Activated CD4-positive, alpha-beta memory T cell treated with anti-CD3 and anti-CD28 coated beads for 36 hours (primary cell): ENCODE results near the gene PPP1R15B. TPM values are rescaled to one million over a fixed set of nuclear protein-coding genes. Genes with fewer than 3 reads are reported as not detected.
"Not testable (repeated sequence)": the region's sequence is repeated elsewhere in the genome, so short reads cannot be mapped to it uniquely, and the experiment has no call there.

Experiments
- CTCF ChIA-PET: fragments of 350-600 bp; sonication (Branson Sonifier 250); formaldehyde crosslinking; loops from one replicate; lab custom pipeline; 2021; ENCODE audit warnings: antibody characterized with exemption, inconsistent platforms; lab: Charles Lee
- POLR2A ChIA-PET: fragments of 350-600 bp; sonication (Branson Sonifier 250); formaldehyde crosslinking; loops from one replicate; lab custom pipeline; 2021; ENCODE audit warnings: antibody characterized with exemption; lab: Charles Lee
- DNase-seq: peaks from one replicate; pipeline ENCODE4 v3.0.0-alpha.2; 2020
- H3K27ac Mint-ChIP-seq: one replicate; pipeline ENCODE4 v1.8.0; 2021; ENCODE audit warnings: mixed read lengths
- H3K27me3 Mint-ChIP-seq: one replicate; pipeline ENCODE4 v1.8.0; 2021; ENCODE audit warnings: mixed read lengths
- H3K36me3 Mint-ChIP-seq: one replicate; pipeline ENCODE4 v1.8.0; 2021; ENCODE audit warnings: mixed read lengths
- H3K4me1 Mint-ChIP-seq: one replicate; pipeline ENCODE4 v1.8.0; 2021; ENCODE audit warnings: low read depth, mixed read lengths
- H3K4me3 Mint-ChIP-seq: one replicate; pipeline ENCODE4 v1.8.0; 2021; ENCODE audit warnings: mild to moderate bottlenecking, mixed read lengths
- H3K9me3 Mint-ChIP-seq: one replicate; pipeline ENCODE4 v1.8.0; 2021; ENCODE audit warnings: mixed read lengths
- intact Hi-C: fragments of 100-400 bp; cut with micrococcal nuclease; formaldehyde crosslinking; loops from one replicate; pipeline ENCODE4 v1.15.1; 2023
- total RNA-seq, 2 experiments: library from RNA; stranded (reverse); gene quantifications; one replicate each; pipeline ENCODE4 v1.2.3, GENCODE V29; 2021

PPP1R15B gene
- total RNA-seq, 2 experiments from 2014 or later, result 54.9 to 57.1 TPM

DNA sequence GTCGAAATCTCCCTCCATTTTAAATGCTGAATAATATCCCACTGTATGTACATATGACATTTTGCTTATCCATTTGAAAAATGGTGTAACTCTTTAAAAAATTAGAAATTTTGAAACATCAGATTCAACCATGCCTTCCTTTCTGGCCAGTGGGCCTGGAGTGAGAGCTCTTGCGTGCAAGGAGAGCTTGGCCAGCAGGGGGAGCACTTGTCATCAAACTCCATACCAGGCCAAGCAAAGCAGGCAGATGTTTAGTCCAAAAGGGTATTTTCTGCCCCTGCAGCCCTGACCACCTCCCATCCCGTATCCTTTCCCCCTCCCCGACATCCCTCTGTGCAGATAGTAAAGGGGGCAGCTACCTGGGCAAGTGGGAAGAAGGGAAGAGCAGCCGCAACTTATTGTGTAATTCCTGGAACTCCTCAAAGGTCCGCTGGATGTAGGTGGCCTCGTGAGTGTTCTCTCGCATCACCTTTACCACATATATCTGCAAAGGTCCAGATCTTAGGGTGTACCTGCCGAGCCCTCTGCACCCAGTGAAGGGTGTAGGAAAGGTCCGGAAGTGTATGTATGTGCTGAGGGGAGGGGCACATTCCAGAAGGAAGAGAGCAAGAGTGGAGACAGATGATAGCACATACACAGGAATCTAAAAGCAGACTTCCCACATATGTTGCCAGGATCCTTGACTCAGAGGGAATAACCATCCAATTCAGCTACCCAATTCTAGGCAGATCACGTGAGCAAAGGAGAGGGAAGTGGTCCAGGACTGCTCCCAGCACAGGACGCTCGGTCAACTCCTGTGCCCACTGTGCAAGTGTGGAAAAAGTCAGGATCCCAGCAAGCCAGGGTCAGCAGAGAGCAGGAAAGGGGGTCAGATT is 19.9 kb upstream of the PPP1R15B start:
- Mint-ChIP-seq H3K4me1 (peaks cover 8% of the 10 kb centered on the region), H3K4me3 (no peak overlapping the region), H3K9me3 (no peaks in the 10 kb centered on the region), H3K27me3 (no peaks in the 10 kb centered on the region), H3K27ac (no peak overlapping the region), H3K36me3 (peaks cover 46% of the 10 kb centered on the region)
- peak; percentile 87 for DNase-seq
- POLR2A ChIA-PET, result interaction anchor here (0.6 to 1.1 kb wide), 4 partner anchors 17 to 78 kb away, joined by 3 to 5 read pairs (median 3); partner anchors contain the start of gene PIK3C2B
- CTCF ChIA-PET, result interaction anchor here (0.7 to 33.4 kb wide), 40 partner anchors 9 to 376 kb away, joined by 3 to 1224 read pairs (median 5); partner anchors contain the start of genes MDM4 and PIK3C2B
- intact Hi-C loops, result loop anchor here (1.0 to 2.0 kb wide), 2 partner anchors 21 to 72 kb away; no protein-coding TSS in a partner anchor

DNA sequence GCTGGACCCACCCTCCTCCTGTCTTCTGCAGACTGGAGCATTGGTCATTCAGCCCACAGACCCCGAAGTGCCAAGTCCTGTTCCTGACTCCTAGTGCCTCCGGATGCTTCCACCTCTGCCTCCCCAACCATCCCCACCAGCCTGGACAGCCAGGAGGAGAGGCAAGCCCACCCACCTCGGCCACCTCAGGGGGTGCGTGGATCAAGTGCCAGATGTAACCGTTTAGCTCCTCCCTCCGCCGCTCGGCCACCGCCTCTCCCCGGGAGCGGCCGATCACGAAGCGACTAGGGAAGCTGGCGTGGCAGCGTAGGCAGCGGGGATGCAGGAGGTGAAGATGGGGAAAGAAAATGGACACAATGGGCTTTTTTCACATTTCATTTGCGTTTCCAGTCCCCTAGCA is 18.1 kb upstream of the PPP1R15B start:
- intact Hi-C loops, result loop anchor here (2.0 kb wide), 1 partner anchor 23 kb away; no protein-coding TSS in a partner anchor
- no peak for DNase-seq
- Mint-ChIP-seq H3K27me3 (no peaks in the 10 kb centered on the region), H3K27ac (no peak overlapping the region), H3K4me1 (peaks cover 3% of the 10 kb centered on the region), H3K36me3 (peaks cover 55% of the 10 kb centered on the region), H3K4me3 (no peak overlapping the region), H3K9me3 (no peaks in the 10 kb centered on the region)
- POLR2A ChIA-PET, result no interaction called here
- CTCF ChIA-PET, result interaction anchor here (1.1 to 33.4 kb wide), 6 partner anchors 8 to 375 kb away, joined by 3 to 1224 read pairs (median 17); partner anchors contain the start of gene PIK3C2B

DNA sequence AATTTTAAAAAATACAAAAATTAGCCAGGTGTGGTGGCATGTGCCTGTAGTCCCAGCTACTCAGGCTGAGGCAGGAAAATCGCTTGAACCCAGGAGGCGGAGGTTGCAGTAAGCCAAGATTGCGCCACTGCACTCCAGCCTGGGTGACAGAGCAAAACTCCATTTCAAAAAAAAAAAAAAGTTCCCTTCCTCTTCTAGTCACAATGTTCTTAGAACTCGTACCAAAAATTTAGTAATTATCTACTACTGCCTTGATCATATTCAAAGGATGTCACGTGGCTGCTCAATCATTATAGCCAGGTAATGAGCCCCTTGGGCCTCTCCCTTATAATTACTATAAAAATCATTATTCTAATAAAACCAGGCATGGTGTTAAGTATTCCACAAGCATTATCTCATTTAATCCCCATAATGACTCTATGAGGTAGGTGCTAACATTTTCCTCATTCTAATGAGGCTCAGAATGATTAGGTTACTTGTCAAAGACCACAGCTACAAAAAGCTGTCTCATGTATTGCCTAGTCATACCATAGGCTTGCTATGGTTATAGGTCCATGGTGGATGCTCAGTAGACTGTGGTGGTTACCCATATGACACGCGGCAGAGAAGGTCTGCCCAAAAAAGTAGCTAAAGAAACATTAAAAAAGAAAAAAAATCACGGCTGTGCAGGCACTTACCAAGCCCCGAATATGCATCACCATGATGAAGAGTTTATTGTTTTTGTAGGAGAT is 15.5 kb upstream of the PPP1R15B start:
- no peak for DNase-seq
- ChIA-PET POLR2A (interaction anchor here (0.6 kb wide), 1 partner anchor 12 kb away, joined by 3 read pairs; no protein-coding TSS in a partner anchor), CTCF (interaction anchor here (0.6 to 33.4 kb wide), 5 partner anchors 18 to 525 kb away, joined by 3 to 1224 read pairs (median 6); partner anchors contain the start of gene PIK3C2B)
- H3K9me3 Mint-ChIP-seq, result no peaks in the 10 kb centered on the region
- no peaks in the 10 kb centered on the region for H3K27me3 Mint-ChIP-seq
- peaks cover 48% of the 10 kb centered on the region for H3K36me3 Mint-ChIP-seq
- peaks cover 3% of the 10 kb centered on the region for H3K4me1 Mint-ChIP-seq
- intact Hi-C loops, result no loop called here
- no peak overlapping the region for H3K4me3 Mint-ChIP-seq
- H3K27ac Mint-ChIP-seq, result no peak overlapping the region

DNA sequence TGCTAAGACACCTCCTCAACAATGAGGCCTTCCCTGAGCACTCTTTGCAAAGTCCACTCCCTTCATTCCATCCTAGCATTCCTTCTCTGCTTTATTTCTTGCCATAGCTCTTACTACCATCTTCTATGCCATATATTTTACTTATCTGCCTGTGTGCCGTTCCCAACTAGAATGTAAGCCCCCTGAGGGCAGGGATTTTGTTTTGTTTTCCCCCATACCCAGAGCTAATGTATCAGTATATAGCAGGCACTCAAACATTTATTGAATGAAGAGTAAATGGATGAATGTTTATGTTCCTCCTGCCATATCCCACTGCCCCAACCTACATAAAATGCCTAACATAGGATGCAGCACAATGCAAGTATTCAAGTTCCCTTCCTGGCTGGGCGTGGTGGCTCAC is 14.9 kb upstream of the PPP1R15B start:
- Mint-ChIP-seq H3K27ac (peak overlapping the region; percentile 1), H3K36me3 (peaks cover 42% of the 10 kb centered on the region), H3K27me3 (no peaks in the 10 kb centered on the region), H3K4me3 (no peak overlapping the region), H3K4me1 (peaks cover 3% of the 10 kb centered on the region), H3K9me3 (no peaks in the 10 kb centered on the region)
- DNase-seq, result no peak
- intact Hi-C loops, result no loop called here
- CTCF ChIA-PET, result interaction anchor here (0.6 to 33.4 kb wide), 3 partner anchors 28 to 525 kb away, joined by 3 to 1224 read pairs (median 3); partner anchors contain the start of gene PIK3C2B
- POLR2A ChIA-PET, result interaction anchor here (0.6 kb wide), 1 partner anchor 11 kb away, joined by 3 read pairs; no protein-coding TSS in a partner anchor

DNA sequence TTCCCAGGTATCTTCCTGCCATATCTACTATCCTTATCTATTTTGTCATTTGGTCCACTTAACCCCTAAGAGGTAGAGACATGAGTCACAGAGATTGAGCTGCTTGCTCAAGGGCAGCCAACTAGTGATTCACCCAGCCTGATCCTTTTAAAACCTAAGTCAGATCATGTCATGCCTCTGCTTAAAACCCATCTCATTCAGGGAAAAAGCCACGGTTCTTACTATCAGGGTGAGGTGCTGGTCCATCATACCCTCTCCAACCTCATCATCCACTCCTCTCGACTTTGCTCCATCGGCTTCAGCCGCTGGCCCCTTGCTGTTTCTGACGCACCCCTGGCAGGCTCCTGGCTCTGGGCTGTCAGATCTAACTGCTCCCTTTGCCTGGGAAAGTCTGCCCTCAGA is 14.4 kb upstream of the PPP1R15B start:
- H3K27ac Mint-ChIP-seq, result peak overlapping the region; percentile 1
- ChIA-PET CTCF (interaction anchor here (1.3 to 33.4 kb wide), 2 partner anchors 28 to 75 kb away, joined by 3 to 1224 read pairs; partner anchors contain the start of gene PIK3C2B), POLR2A (no interaction called here)
- intact Hi-C loops, result no loop called here
- peaks cover 3% of the 10 kb centered on the region for H3K4me1 Mint-ChIP-seq
- H3K4me3 Mint-ChIP-seq, result no peak overlapping the region
- no peak for DNase-seq
- no peaks in the 10 kb centered on the region for H3K9me3 Mint-ChIP-seq
- H3K36me3 Mint-ChIP-seq, result peaks cover 40% of the 10 kb centered on the region
- no peaks in the 10 kb centered on the region for H3K27me3 Mint-ChIP-seq

DNA sequence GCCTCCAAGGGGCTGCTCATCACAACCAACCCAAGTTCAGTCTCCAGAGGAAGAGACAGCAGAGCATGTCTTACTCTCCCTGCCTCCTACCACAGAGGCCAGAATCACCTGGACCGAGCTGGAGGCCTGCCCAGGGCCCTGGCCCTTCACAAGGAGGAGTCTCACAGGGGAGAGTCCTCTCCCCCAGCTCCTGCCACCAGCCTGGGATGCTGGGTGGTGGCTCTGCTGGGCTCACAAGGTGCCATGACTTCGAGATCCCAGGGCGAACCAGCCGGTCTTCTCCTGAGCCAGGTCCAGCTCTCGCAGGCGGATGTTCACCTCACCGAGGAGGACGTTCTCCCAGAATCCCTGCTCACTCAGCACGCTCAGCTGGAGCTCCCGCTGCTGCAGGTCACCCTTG is 13.0 kb upstream of the PPP1R15B start:
- CTCF ChIA-PET, result interaction anchor here (33.4 kb wide), 1 partner anchor 76 kb away, joined by 1224 read pairs; the partner anchor contains the start of gene PIK3C2B
- H3K9me3 Mint-ChIP-seq, result no peaks in the 10 kb centered on the region
- no peak overlapping the region for H3K27ac Mint-ChIP-seq
- H3K36me3 Mint-ChIP-seq, result peaks cover 34% of the 10 kb centered on the region
- peaks cover 8% of the 10 kb centered on the region for H3K4me1 Mint-ChIP-seq
- POLR2A ChIA-PET, result no interaction called here
- H3K4me3 Mint-ChIP-seq, result no peak overlapping the region
- intact Hi-C loops, result no loop called here
- DNase-seq, result no peak
- no peaks in the 10 kb centered on the region for H3K27me3 Mint-ChIP-seq

DNA sequence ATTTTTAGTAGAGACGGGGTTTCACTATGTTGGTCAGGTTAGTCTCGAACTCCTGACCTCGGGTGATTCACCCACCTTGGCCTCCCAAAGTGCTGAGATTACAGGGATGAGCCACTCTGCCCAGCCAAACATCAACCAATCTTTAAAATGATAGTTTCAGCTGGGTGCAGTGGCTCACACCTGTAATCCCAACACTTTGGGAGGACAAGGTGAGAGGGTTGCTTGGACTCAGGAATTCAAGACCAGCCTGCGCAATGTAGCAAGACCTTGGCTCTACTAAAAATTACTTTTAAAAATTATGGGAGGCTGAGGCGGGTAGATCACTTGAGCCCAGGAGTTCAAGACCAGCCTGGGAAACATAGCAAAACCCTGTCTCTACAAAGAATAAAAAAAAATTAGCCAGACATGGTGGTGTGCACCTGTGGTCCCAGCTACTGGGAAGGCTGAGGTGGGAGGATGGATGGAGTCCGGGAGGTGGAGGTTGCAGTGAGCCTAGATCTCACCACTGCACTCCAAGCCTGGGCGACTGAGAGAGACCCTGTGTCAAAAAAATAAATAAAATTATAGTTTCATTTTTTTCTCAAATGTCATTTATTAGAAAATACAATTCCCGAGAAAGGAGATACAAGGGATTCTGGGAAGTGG is 10.6 kb upstream of the PPP1R15B start:
- CTCF ChIA-PET, result interaction anchor here (0.9 to 1.0 kb wide), 4 partner anchors 9 to 260 kb away, joined by 3 to 8 read pairs (median 4); no protein-coding TSS in a partner anchor
- H3K4me3 Mint-ChIP-seq, H3K9me3 Mint-ChIP-seq, H3K27me3 Mint-ChIP-seq, POLR2A ChIA-PET, H3K27ac Mint-ChIP-seq, intact Hi-C loops: not testable (repeated sequence)
- Mint-ChIP-seq H3K36me3 (peaks cover 23% of the 10 kb centered on the region), H3K4me1 (peaks cover 25% of the 10 kb centered on the region)
- peak; percentile 29 for DNase-seq

DNA sequence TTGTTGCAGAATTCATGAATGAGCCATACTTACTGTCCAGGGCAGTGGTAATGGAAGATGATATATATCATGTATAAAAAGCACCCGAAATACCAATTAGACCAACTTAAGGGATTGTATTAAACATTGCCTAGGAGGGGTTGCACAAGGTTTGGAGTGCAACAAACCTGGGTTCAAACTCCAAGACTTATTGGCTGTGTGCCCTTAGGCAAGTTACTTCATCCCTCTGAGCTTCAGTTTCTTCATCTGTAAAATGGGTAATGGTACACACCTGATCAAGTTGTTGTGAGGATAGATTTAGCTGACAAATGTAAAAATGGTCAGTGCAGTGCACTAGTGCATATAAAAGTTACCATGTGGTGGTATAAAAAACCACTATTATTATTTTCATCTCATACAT is 9.8 kb upstream of the PPP1R15B start:
- DNase-seq, result no peak
- H3K27ac Mint-ChIP-seq, result no peak overlapping the region
- H3K4me3 Mint-ChIP-seq, result no peak overlapping the region
- no peaks in the 10 kb centered on the region for H3K27me3 Mint-ChIP-seq
- H3K36me3 Mint-ChIP-seq, result peaks cover 19% of the 10 kb centered on the region
- intact Hi-C loops, result no loop called here
- H3K9me3 Mint-ChIP-seq, result no peaks in the 10 kb centered on the region
- ChIA-PET POLR2A (no interaction called here), CTCF (interaction anchor here (1.0 kb wide), 1 partner anchor 259 kb away, joined by 3 read pairs; no protein-coding TSS in a partner anchor)
- peaks cover 29% of the 10 kb centered on the region for H3K4me1 Mint-ChIP-seq

DNA sequence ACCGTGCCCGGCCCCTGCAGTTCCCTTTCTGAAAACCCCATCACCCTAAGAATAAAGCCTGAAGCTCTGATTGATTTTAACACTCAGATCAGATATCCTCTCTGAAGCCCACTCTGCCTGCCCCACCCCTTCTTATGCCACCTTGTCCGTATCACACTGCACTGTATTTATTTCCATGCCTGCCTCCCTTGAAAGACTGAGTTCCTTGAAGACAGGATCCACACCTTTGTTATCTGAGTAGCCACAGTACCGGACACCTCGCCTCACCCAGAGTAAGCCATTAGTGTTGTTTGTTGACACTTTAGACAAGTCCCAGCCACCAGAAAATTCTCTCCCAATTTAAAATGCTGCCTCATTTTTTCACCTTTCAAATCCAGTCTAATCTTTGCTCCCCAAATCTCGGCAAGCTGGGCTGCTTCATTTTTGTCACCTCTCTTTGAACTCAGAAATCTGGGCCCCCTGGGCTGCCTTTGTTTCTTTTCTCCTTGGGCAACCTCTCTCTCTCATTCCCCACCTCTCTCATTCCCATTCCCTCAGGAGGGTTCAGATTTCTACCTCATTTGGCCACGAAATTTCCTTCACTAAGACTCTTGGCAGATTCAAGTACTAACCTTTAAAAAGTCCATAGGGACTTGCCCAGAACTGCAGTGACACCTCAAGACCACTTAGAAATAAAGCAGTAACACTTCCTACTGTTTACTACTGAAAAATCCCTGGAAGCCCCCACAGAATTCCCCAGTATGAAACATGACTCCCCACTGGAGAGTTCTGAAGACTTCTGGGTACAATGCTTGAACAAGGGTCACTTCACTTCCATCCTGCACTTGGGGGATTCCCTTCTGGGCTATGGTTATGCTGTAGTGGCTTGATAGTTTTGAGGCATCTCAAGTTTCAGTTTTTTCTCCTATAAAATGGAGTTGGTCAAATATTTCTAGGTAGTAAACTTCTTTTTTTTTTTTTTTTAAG is 8.7 kb upstream of the PPP1R15B start:
- intact Hi-C loops, result no loop called here
- POLR2A ChIA-PET, result no interaction called here
- no peak for DNase-seq
- no peaks in the 10 kb centered on the region for H3K9me3 Mint-ChIP-seq
- no peak overlapping the region for H3K4me3 Mint-ChIP-seq
- H3K27me3 Mint-ChIP-seq, result no peaks in the 10 kb centered on the region
- CTCF ChIA-PET, result interaction anchor here (1.5 kb wide), 1 partner anchor 11 kb away, joined by 9 read pairs; no protein-coding TSS in a partner anchor
- peak overlapping the region; percentile 36 for H3K27ac Mint-ChIP-seq
- H3K4me1 Mint-ChIP-seq, result peaks cover 27% of the 10 kb centered on the region
- H3K36me3 Mint-ChIP-seq, result peaks cover 10% of the 10 kb centered on the region

DNA sequence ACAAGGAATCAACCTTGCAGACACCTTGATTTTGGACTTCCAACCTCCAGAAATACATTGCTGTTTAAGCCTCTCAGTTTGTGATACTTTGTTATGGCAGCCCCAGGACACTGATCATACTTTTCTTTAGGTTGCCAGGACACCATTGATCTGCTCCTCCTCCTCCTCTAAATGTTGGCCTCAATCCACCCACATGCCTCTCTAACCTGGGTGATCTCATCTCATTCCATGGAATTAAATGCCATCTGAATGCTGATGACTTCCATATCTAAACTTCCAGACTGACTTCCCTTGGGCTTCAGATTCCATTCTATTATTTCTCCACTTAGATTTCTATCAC is 7.4 kb upstream of the PPP1R15B start:
- Mint-ChIP-seq H3K4me1 (peaks cover 27% of the 10 kb centered on the region), H3K36me3 (peaks cover 6% of the 10 kb centered on the region), H3K9me3 (no peaks in the 10 kb centered on the region), H3K27me3 (no peaks in the 10 kb centered on the region), H3K4me3 (no peak overlapping the region), H3K27ac (no peak overlapping the region)
- intact Hi-C loops, result loop anchor here (10.0 kb wide), 1 partner anchor 1134 kb away; no protein-coding TSS in a partner anchor
- ChIA-PET POLR2A (no interaction called here), CTCF (interaction anchor here (1.5 kb wide), 1 partner anchor 12 kb away, joined by 9 read pairs; no protein-coding TSS in a partner anchor)
- DNase-seq, result no peak
